DMS153 (cell line): ENCODE results near the gene ZNF804A.

Experiments
- DNase-seq: peaks from one replicate; lab custom pipeline; 2025; lab: John Stamatoyannopoulos, UW

The ZNF804A gene

GRCh38 chr2:184611361-184612085 lies 13.2 kb downstream of the ZNF804A start:
- no peak for DNase-seq

- DNase-seq = no peak
Observed at GRCh38 chr2:184620367-184620766, 22.0 kb downstream of the ZNF804A start.

- no peak for DNase-seq
Observed at GRCh38 chr2:184624311-184624710, 26.0 kb downstream of the ZNF804A start.

GRCh38 chr2:184628051-184628450 lies 29.7 kb downstream of the ZNF804A start:
- DNase-seq = no peak

GRCh38 chr2:184633726-184634125 lies 35.4 kb downstream of the ZNF804A start:
- no peak for DNase-seq

GRCh38 chr2:184637781-184638180 lies 39.5 kb downstream of the ZNF804A start:
- no peak for DNase-seq

GRCh38 chr2:184644685-184645084 lies 46.4 kb downstream of the ZNF804A start:
- DNase-seq = no peak

GRCh38 chr2:184646177-184646576 lies 47.8 kb downstream of the ZNF804A start:
- no peak for DNase-seq

GRCh38 chr2:184646593-184646992 lies 48.3 kb downstream of the ZNF804A start:
- no peak for DNase-seq

- no peak for DNase-seq
Observed at GRCh38 chr2:184654945-184655344, 56.6 kb downstream of the ZNF804A start.

GRCh38 chr2:184677171-184677570 lies 78.8 kb downstream of the ZNF804A start:
- no peak for DNase-seq

- no peak for DNase-seq
Observed at GRCh38 chr2:184679219-184680018, 81.1 kb downstream of the ZNF804A start.

GRCh38 chr2:184680825-184681224 lies 82.5 kb downstream of the ZNF804A start:
- DNase-seq = no peak

- no peak for DNase-seq
Observed at GRCh38 chr2:184681642-184682321, 83.5 kb downstream of the ZNF804A start.

GRCh38 chr2:184683911-184684310 lies 85.6 kb downstream of the ZNF804A start:
- DNase-seq = peak; percentile 12

- DNase-seq = no peak
Observed at GRCh38 chr2:184685999-184686841, 87.9 kb downstream of the ZNF804A start.

- DNase-seq = no peak
Observed at GRCh38 chr2:184689638-184690037, 91.3 kb downstream of the ZNF804A start.

GRCh38 chr2:184692141-184692734 lies 93.9 kb downstream of the ZNF804A start:
- peak; percentile 83 for DNase-seq

- DNase-seq = no peak
Observed at GRCh38 chr2:184696644-184697043, 98.3 kb downstream of the ZNF804A start.

GRCh38 chr2:184698476-184698875 lies 100.1 kb downstream of the ZNF804A start:
- no peak for DNase-seq

GRCh38 chr2:184721881-184722280 lies 123.6 kb downstream of the ZNF804A start:
- no peak for DNase-seq
